BJ (cell line): ENCODE data around the gene C1QTNF8. TPM values are rescaled to one million over a fixed set of nuclear protein-coding genes. Genes with fewer than 3 reads are reported as not detected.

Experiments
- CTCF ChIA-PET: fragments of 350-600 bp; formaldehyde crosslinking; extraction: SDS; loops from one replicate; lab custom pipeline; 2021; ENCODE audit warnings: antibody characterized with exemption, inconsistent platforms; lab: Yijun Ruan, JAX
- POLR2A ChIA-PET: fragments of 300-600 bp; sonication (Branson Sonifier 250); formaldehyde crosslinking; extraction: SDS; loops from one replicate; lab custom pipeline; 2021; ENCODE audit warnings: antibody characterized with exemption; lab: Charles Lee
- DNase-seq: peaks from one replicate; pipeline ENCODE4 v3.0.0-alpha.2; 2011; ENCODE audit warnings: low read depth
- H3K27me3 ChIP-seq: 2 replicates; pipeline ENCODE4 v1.6.0; 2011; ENCODE audit warnings: low read length; ENCODE audit not compliant: control insufficient read depth, insufficient read depth
- H3K36me3 ChIP-seq: 2 replicates; pipeline ENCODE4 v1.5.1; 2011; ENCODE audit warnings: low read length; ENCODE audit not compliant: control insufficient read depth, insufficient read depth
- H3K4me3 ChIP-seq: 2 replicates; pipeline ENCODE4 v1.5.1; 2011; ENCODE audit warnings: low read depth, mild to moderate bottlenecking, control low read depth, low read length
- polyA plus RNA-seq: library from polyadenylated mRNA; depleted of rRNA; stranded (reverse); fragments of >200 nt; gene quantifications from 2 replicates; pipeline ENCODE4 v1.2.3, GENCODE V29; 2011
- TF ChIP-seq, protein P1 (sequence below): IDR thresholded peaks from 2 replicates; pipeline ENCODE4 v1.5.1; 2011; ENCODE audit warnings: low read depth, mild to moderate bottlenecking, control low read depth, inconsistent platforms, low read length, moderate library complexity; ENCODE audit not compliant: insufficient read depth

C1QTNF8 gene
- polyA plus RNA-seq, 1 experiment: not detected

DNA sequence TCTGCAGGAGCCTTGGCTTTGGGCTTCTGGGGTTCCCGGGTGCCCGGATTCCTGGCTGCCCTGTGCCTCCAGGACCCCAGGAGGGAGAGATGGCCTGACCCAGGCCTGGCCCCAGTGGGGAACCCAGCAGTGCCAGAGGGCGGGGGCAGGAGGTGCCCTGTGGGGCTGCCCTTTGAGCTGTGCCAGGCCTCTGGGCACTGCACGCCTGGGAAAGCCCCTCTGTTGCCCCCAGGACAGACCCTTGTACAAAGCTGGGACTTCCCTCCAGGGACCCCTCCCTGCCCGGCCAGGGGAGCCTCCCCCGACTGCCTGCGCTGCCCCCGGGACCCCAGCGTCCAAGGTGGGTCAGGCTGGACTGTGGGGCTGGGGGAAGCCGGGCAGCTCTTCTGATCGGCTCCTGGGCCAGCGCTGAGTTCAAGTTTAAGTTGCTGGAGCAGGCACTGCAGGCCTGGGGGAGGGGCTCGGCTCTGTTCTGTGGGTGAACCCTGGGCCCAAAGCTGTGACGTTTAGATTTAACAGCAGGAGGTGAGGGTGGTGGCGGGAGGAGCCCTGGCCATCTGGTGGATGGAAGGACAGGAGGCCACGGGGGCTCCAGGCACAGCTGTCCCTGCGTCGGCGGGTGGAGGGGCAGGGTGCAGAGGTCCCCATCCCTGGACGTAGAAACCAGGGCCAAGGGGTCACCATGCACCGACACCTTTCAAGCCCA lies 27.6 kb upstream of the C1QTNF8 start:
- Histone ChIP-seq H3K27me3 (no peaks in the 10 kb centered on the region), H3K36me3 (no peaks in the 10 kb centered on the region), H3K4me3 (no peak overlapping the region)
- TF ChIP-seq, protein P1, sequence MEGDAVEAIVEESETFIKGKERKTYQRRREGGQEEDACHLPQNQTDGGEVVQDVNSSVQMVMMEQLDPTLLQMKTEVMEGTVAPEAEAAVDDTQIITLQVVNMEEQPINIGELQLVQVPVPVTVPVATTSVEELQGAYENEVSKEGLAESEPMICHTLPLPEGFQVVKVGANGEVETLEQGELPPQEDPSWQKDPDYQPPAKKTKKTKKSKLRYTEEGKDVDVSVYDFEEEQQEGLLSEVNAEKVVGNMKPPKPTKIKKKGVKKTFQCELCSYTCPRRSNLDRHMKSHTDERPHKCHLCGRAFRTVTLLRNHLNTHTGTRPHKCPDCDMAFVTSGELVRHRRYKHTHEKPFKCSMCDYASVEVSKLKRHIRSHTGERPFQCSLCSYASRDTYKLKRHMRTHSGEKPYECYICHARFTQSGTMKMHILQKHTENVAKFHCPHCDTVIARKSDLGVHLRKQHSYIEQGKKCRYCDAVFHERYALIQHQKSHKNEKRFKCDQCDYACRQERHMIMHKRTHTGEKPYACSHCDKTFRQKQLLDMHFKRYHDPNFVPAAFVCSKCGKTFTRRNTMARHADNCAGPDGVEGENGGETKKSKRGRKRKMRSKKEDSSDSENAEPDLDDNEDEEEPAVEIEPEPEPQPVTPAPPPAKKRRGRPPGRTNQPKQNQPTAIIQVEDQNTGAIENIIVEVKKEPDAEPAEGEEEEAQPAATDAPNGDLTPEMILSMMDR: no peak
- DNase-seq: no peak
- CTCF ChIA-PET: no interaction called here
- POLR2A ChIA-PET: no interaction called here

DNA sequence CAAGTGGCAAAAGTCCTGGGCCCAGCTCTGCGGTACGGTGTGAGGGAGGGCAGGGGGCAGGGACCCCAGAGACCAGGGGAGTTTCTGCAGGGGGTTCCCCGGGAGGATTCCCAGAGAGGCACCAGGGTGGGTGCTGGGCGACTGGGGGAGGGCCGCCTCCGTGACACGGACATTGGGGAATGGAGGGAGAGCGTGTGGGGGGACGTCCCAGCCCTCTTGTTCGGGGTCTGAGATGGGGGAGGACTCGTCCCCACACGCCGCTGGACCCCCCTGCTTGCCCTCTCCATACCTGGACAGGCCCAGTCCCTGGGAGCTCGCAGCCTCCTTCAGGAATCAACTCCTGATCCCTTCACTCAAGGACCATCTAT lies 26.3 kb upstream of the C1QTNF8 start:
- TF ChIP-seq, protein P1: no peak
- CTCF ChIA-PET: interaction anchor here (0.5 to 0.7 kb wide), 2 partner anchors 13 to 149 kb away, joined by 3 read pairs; no protein-coding TSS in a partner anchor
- POLR2A ChIA-PET: no interaction called here
- Histone ChIP-seq H3K27me3 (no peaks in the 10 kb centered on the region), H3K36me3 (no peaks in the 10 kb centered on the region), H3K4me3 (no peak overlapping the region)
- no peak for DNase-seq

DNA sequence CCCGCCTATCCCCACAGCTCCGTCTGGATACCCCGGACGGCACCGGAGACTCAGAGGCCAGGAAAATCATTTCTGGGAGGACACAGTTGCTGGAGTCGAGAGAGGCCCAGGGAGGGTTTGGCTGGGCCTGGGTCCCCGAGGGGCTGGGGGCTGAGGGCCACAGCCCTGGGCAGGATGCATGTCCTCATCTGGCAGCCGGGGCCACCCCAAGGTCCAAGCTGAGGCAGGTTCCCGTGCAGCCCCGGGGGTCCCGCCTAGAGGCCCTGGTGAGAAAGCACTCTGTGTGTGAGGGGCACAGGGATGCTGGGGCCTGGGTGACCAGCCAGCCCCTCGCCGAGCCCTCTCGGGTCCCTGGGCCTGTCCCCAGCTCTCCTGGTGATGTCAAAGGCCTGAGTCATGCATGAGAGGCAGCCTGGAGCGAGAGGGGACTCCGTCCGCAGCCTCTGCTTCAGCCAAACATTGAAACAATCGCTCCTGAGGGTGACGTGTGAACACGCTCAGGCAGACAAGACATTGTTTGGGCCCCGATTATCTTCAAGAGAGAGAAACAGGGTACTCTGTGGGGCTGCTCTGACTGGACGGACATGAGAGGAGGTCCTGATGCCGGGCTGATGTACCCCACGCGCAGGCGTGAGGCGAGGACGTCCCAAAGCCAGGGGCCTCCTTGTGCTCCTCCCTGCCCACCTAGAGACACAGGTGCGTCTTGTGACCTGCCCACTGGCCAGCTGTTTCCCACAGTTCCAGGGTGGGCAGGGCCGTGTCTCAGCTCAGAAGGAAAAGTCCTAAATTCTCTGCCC lies 25.8 kb upstream of the C1QTNF8 start:
- CTCF ChIA-PET: no interaction called here
- Histone ChIP-seq H3K27me3 (no peaks in the 10 kb centered on the region), H3K36me3 (no peaks in the 10 kb centered on the region), H3K4me3 (no peak overlapping the region)
- TF ChIP-seq, protein P1: no peak
- POLR2A ChIA-PET: no interaction called here
- no peak for DNase-seq

DNA sequence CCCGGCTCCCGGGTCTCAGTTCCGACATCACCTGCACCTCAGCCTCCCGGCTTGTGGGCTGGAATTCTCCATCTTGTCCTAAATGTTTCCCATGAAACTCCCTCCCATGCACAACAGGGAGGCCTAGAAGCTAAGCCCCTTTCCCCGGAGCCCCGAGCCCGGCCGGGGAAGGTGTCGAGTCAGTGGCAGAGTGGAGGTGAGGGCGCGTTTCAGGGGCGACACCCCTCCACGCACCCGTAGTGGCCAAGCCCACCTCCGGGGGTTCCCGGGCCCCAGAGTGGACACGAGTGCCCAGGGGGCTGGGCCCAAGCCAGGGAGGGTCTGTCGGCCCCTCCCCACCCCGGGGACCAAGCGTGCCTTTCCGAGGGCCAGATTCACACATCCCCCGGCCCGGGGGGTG lies 25.0 kb upstream of the C1QTNF8 start:
- ChIA-PET POLR2A (no interaction called here), CTCF (no interaction called here)
- Histone ChIP-seq H3K4me3 (no peak overlapping the region), H3K36me3 (no peaks in the 10 kb centered on the region), H3K27me3 (no peaks in the 10 kb centered on the region)
- no peak for DNase-seq
- TF ChIP-seq, protein P1: no peak

DNA sequence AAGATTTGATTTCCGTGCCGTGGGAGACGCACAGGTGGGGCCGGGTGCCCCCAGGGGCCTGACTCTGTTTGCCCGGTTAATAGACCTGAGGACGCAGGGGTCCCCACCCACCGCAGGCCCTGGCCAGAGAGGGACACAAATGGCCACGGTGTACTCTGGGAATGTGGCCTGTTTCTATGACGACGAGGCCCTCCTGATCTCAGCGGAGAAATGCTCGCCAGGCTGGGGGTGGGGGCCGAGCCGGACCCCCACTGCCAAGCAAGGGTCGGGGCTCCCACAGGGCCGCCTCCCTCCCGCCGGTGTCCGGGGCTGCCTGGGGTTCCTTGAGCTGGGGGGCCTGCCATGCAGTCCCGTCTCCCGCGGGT lies 24.5 kb upstream of the C1QTNF8 start:
- H3K36me3 ChIP-seq: no peaks in the 10 kb centered on the region
- DNase-seq: no peak
- TF ChIP-seq, protein P1: no peak
- ChIA-PET POLR2A (no interaction called here), CTCF (no interaction called here)
- no peaks in the 10 kb centered on the region for H3K27me3 ChIP-seq
- no peak overlapping the region for H3K4me3 ChIP-seq
